CD14-positive monocyte (primary cell): Measurements from ENCODE around the gene SDK1. TPM values are rescaled to one million over a fixed set of nuclear protein-coding genes. Genes with fewer than 3 reads are reported as not detected.
A peak's percentile ranks its signal among the peaks of the same experiment; 100 is the strongest.

Experiments
- DNase-seq, 3 donors: peaks; one replicate each; pipeline ENCODE4 v3.0.0-alpha.2; 2011 to 2022
- H2AFZ ChIP-seq: 2 replicates; pipeline ENCODE4 v1.6.0; 2012; ENCODE audit warnings: mild to moderate bottlenecking, low read depth, low read length, inconsistent platforms; ENCODE audit not compliant: insufficient read depth, poor library complexity, severe bottlenecking
- H3K27ac ChIP-seq, 2 donors: 1 replicate in 1 of 2; 2 replicates in 1 of 2; pipeline ENCODE4 v1.5.1; 2012 to 2013; ENCODE audit warnings: low read length in 2 of 2, control low read depth in 1 of 2, inconsistent platforms in 1 of 2, low read depth in 1 of 2, mild to moderate bottlenecking in 1 of 2
- H3K27me3 ChIP-seq, 2 donors: one replicate each; pipeline versions ENCODE4 v1.6.0 to v1.6.1; 2011 to 2013; ENCODE audit warnings: low read length in 2 of 2; ENCODE audit not compliant: control insufficient read depth in 2 of 2, insufficient read depth in 2 of 2
- H3K36me3 ChIP-seq, 2 donors: replicated peaks in 1 of 2; 1 replicate in 1 of 2; 2 replicates in 1 of 2; pipeline versions ENCODE4 v1.5.1 to v1.6.1; 2012 to 2013; ENCODE audit warnings: low read length in 2 of 2, control low read depth in 1 of 2, inconsistent platforms in 1 of 2, mild to moderate bottlenecking in 1 of 2; ENCODE audit not compliant: insufficient read depth in 2 of 2, control insufficient read depth in 1 of 2
- H3K4me1 ChIP-seq, 2 donors: 1 replicate in 1 of 2; 2 replicates in 1 of 2; pipeline versions ENCODE4 v1.5.1 to v1.6.1; 2012 to 2013; ENCODE audit warnings: low read length in 2 of 2, control low read depth in 1 of 2, inconsistent platforms in 1 of 2, mild to moderate bottlenecking in 1 of 2, moderate library complexity in 1 of 2; ENCODE audit not compliant: insufficient read depth in 2 of 2, control insufficient read depth in 1 of 2
- H3K4me2 ChIP-seq: replicated peaks from 2 replicates; pipeline ENCODE3; 2012; ENCODE audit warnings: low read length, moderate library complexity, mild to moderate bottlenecking; ENCODE audit not compliant: poor library complexity, severe bottlenecking; ENCODE audit errors: extremely low read depth
- H3K4me3 ChIP-seq, 3 experiments: fragments of 200-600 bp in 1 of 3; sonication (generic) in 1 of 3; replicated peaks in 1 of 3; 1 replicate in 2 of 3; 2 replicates in 1 of 3; pipeline ENCODE4 v1.5.1; 2011 to 2013; ENCODE audit warnings: low read length in 3 of 3, mild to moderate bottlenecking in 3 of 3, control low read depth in 2 of 3, low read depth in 2 of 3, inconsistent platforms in 1 of 3, moderate library complexity in 1 of 3
- H3K79me2 ChIP-seq: 2 replicates; pipeline ENCODE4 v1.6.0; 2012; ENCODE audit warnings: mild to moderate bottlenecking, control low read depth, inconsistent platforms, low read length, moderate library complexity; ENCODE audit not compliant: insufficient read depth
- H3K9ac ChIP-seq: 2 replicates; pipeline ENCODE4 v1.6.0; 2017; ENCODE audit warnings: low read length, mild to moderate bottlenecking; ENCODE audit not compliant: insufficient read depth, poor library complexity, severe bottlenecking
- H3K9me3 ChIP-seq, 2 donors: replicated peaks in 1 of 2; 1 replicate in 1 of 2; 2 replicates in 1 of 2; pipeline versions ENCODE4 v1.5.1 to v1.6.1; 2012 to 2013; ENCODE audit warnings: low read length in 2 of 2, control low read depth in 1 of 2; ENCODE audit not compliant: control insufficient read depth in 1 of 2, insufficient read depth in 1 of 2
- H4K20me1 ChIP-seq: 2 replicates; pipeline ENCODE4 v1.6.0; 2012; ENCODE audit warnings: mild to moderate bottlenecking, low read length, control low read depth, moderate library complexity; ENCODE audit not compliant: insufficient read depth
- H3K27ac Mint-ChIP-seq, 7 donors: one replicate each; pipeline ENCODE4 v1.8.0; 2020; ENCODE audit warnings: mild to moderate bottlenecking in 7 of 7, mixed read lengths in 7 of 7, moderate library complexity in 6 of 7, inconsistent platforms in 2 of 7
- H3K27me3 Mint-ChIP-seq, 3 donors: one replicate each; pipeline ENCODE4 v1.8.0; 2021 to 2022; ENCODE audit warnings: low read depth in 3 of 3, mild to moderate bottlenecking in 3 of 3, mixed read lengths in 3 of 3, moderate library complexity in 3 of 3, inconsistent platforms in 1 of 3
- H3K36me3 Mint-ChIP-seq, 2 donors: one replicate each; pipeline ENCODE4 v1.8.0; 2020; ENCODE audit warnings: mixed read lengths in 2 of 2, inconsistent platforms in 1 of 2, mild to moderate bottlenecking in 1 of 2
- H3K4me1 Mint-ChIP-seq: one replicate; pipeline ENCODE4 v1.8.0; 2020; ENCODE audit warnings: mild to moderate bottlenecking, mixed read lengths
- H3K4me3 Mint-ChIP-seq, 2 donors: one replicate each; pipeline ENCODE4 v1.8.0; 2020; ENCODE audit warnings: mild to moderate bottlenecking in 2 of 2, mixed read lengths in 2 of 2, moderate library complexity in 1 of 2
- H3K9me3 Mint-ChIP-seq, 7 donors: one replicate each; pipeline ENCODE4 v1.8.0; 2020 to 2022; ENCODE audit warnings: mixed read lengths in 7 of 7, mild to moderate bottlenecking in 6 of 7, moderate library complexity in 6 of 7, inconsistent platforms in 2 of 7
- CTCF ChIP-seq: fragments of 200-600 bp; IDR thresholded peaks from one replicate; pipeline ENCODE4 v1.8.0; 2022; ENCODE audit warnings: antibody characterized with exemption, mild to moderate bottlenecking
- WGBS: methylation state at CpG from one replicate; pipeline ENCODE4 v1.1.5; 2013; ENCODE audit warnings: missing lambda C conversion rate; ENCODE audit not compliant: insufficient coverage; 5-methylcytosine and 5-hydroxymethylcytosine counted together
- intact Hi-C, 2 donors: fragments of 100-400 bp; cut with micrococcal nuclease; formaldehyde crosslinking; loops; one replicate each; pipeline versions ENCODE4 v1.15.0 to v1.15.1; 2023
- polyA plus RNA-seq, 3 donors: library from polyadenylated mRNA; depleted of rRNA in 1 of 3; unstranded in 2 of 3; stranded (reverse) in 1 of 3; fragments of 300-500 nt in 2 of 3; fragments of >200 nt in 1 of 3; fragmentation: Illumina TruSeq in 2 of 3; gene quantifications; 1 replicate in 2 of 3; 2 replicates in 1 of 3; pipeline ENCODE4 v1.2.3, GENCODE V29; 2012 to 2021

The SDK1 gene
- polyA plus RNA-seq, 3 donors, result 0.01 TPM; not detected in 2

DNA sequence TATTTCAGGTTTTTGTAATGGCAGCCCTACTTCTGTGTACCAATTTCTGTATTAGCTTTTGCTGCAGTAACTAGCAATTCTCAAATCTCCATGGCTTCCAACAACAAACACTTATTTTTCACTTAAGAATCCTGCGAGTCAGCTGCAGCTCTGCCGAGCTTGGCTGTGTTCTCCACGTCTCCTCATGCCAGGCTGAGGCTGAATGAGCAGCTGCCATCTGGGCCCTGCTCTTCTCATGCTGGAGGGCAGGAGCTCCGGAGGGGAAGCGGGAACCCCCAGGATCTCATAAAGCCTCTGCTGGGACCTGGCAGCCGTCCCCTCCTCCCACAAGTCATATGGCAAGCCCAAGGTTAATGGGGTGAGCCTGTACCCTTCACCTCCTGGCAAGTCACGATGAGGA lies 591.1 kb downstream of the SDK1 start:
- peaks cover 5 to 12% (median 7%) of the 10 kb centered on the region in 3 donors for H3K27me3 Mint-ChIP-seq
- peaks cover 0 to 9% (median 2%) of the 10 kb centered on the region in 7 donors for H3K9me3 Mint-ChIP-seq
- Histone ChIP-seq H4K20me1 (no peaks in the 10 kb centered on the region), H3K36me3 (no peaks in the 10 kb centered on the region), H3K4me1 (no peaks in the 10 kb centered on the region), H3K27me3 (no peaks in the 10 kb centered on the region), H3K4me3 (no peak overlapping the region), H3K9me3 (no peaks in the 10 kb centered on the region), H3K27ac (no peak overlapping the region), H2AFZ (no peak overlapping the region), H3K9ac (no peak overlapping the region), H3K4me2 (no peak overlapping the region), H3K79me2 (no peaks in the 10 kb centered on the region)
- no peak for DNase-seq
- H3K4me3 Mint-ChIP-seq, result no peak overlapping the region
- intact Hi-C loops, result no loop called here
- H3K27ac Mint-ChIP-seq, result no peak overlapping the region
- WGBS, result 95% methylated on average over 3 of the region's 7 CpGs
- no peaks in the 10 kb centered on the region for H3K36me3 Mint-ChIP-seq
- no peak for TF ChIP-seq CTCF
- H3K4me1 Mint-ChIP-seq, result no peaks in the 10 kb centered on the region

- no peak for TF ChIP-seq CTCF
- intact Hi-C loops, result no loop called here
- H3K27ac Mint-ChIP-seq, result no peak overlapping the region
Measured at GRCh38 chr7:3892686-3893085, 591.6 kb downstream of the SDK1 start.

More at GRCh38 chr7:3892686-3893085, 591.6 kb downstream of the SDK1 start:
- Mint-ChIP-seq H3K36me3 (no peaks in the 10 kb centered on the region), H3K27me3 (peaks cover 5 to 12% (median 7%) of the 10 kb centered on the region in 3 donors), H3K9me3 (peaks cover 0 to 9% (median 2%) of the 10 kb centered on the region in 7 donors), H3K4me3 (no peak overlapping the region), H3K4me1 (no peaks in the 10 kb centered on the region)
- no peaks in the 10 kb centered on the region for H3K36me3 ChIP-seq
- no peaks in the 10 kb centered on the region for H3K9me3 ChIP-seq
- no peak overlapping the region for H2AFZ ChIP-seq
- H3K27me3 ChIP-seq, result no peaks in the 10 kb centered on the region
- no peaks in the 10 kb centered on the region for H4K20me1 ChIP-seq
- H3K4me3 ChIP-seq, result no peak overlapping the region
- peak in 1 of 3 donors; percentile 14 for DNase-seq
- H3K27ac ChIP-seq, result no peak overlapping the region
- H3K9ac ChIP-seq, result no peak overlapping the region
- no peak overlapping the region for H3K4me2 ChIP-seq
- WGBS, result 17% methylated on average over 9 of the region's 11 CpGs
- H3K79me2 ChIP-seq, result no peaks in the 10 kb centered on the region
- no peaks in the 10 kb centered on the region for H3K4me1 ChIP-seq
